Bladder microvascular endothelial cell (primary cell): ENCODE results near the gene SLC30A7. TPM values are rescaled to one million over a fixed set of nuclear protein-coding genes. Genes with fewer than 3 reads are reported as not detected.

ENCODE experiments used
- total RNA-seq: library from RNA; depleted of rRNA; stranded (reverse); fragments of >200 nt; gene quantifications from 2 replicates; pipeline ENCODE4 v1.2.3, GENCODE V29; 2014

Gene SLC30A7
- 14.1 and 39.1 TPM in 2 replicates for total RNA-seq

GRCh38 chr1:100895540-100896480, at the start of gene SLC30A7:
Gene SLC30A7 (plus strand): TSS chr1:100896090. CDS start chr1:100896263, 173 bp downstream.

GRCh38 chr1:100894603-100895539, 1.0 kb upstream of the SLC30A7 start, which contains the start of gene EXTL2:
Gene EXTL2 (minus strand): TSS chr1:100894842. CDS start chr1:100888757, 6,085 bp downstream.

GRCh38 chr1:101025657-101026429, 130.0 kb downstream of the SLC30A7 start, which contains the start of gene DPH5:
Gene DPH5 (minus strand): TSS chr1:101025784. CDS start chr1:101025443, 341 bp downstream.

Other genes with a start within 250 kb of the SLC30A7 start
- 4.5 and 84.6 TPM in 2 replicates for gene VCAM1, start 176.3 kb upstream of the SLC30A7 start, total RNA-seq
- 8.9 and 15.2 TPM in 2 replicates for gene EXTL2, start 1.2 kb upstream of the SLC30A7 start, total RNA-seq
- gene DPH5, start 129.7 kb downstream of the SLC30A7 start, total RNA-seq, result 11.2 and 16.0 TPM in 2 replicates